Stomach (tissue), 4 donors: ENCODE results near the gene CASP12.

Source experiments
- EP300 ChIP-seq: sonication (generic); formaldehyde crosslinking; IDR thresholded peaks from one replicate; pipeline ENCODE4 v1.6.1; 2017; ENCODE audit warnings: antibody characterized with exemption
- POLR2A ChIP-seq, 4 donors: fragments of 450-650 bp; IDR thresholded peaks; one replicate each; pipeline ENCODE4 v1.6.1; 2016; ENCODE audit warnings: antibody characterized with exemption in 4 of 4, control low read depth in 2 of 4, mild to moderate bottlenecking in 1 of 4, moderate library complexity in 1 of 4
- POLR2AphosphoS5 ChIP-seq, 3 donors: sonication (generic); formaldehyde crosslinking; IDR thresholded peaks; one replicate each; pipeline ENCODE4 v1.6.1; 2016; ENCODE audit warnings: antibody characterized with exemption in 3 of 3
- TF ChIP-seq, protein P1 (sequence below), 7 experiments: fragments of 450-650 bp in 4 of 7; fragments of 200-600 bp in 3 of 7; sonication (generic) in 3 of 7; IDR thresholded peaks; one replicate each; pipeline ENCODE4 v1.5.1; 2016 to 2019; ENCODE audit warnings: antibody characterized with exemption in 7 of 7, control low read depth in 2 of 7, mild to moderate bottlenecking in 1 of 7

DNA sequence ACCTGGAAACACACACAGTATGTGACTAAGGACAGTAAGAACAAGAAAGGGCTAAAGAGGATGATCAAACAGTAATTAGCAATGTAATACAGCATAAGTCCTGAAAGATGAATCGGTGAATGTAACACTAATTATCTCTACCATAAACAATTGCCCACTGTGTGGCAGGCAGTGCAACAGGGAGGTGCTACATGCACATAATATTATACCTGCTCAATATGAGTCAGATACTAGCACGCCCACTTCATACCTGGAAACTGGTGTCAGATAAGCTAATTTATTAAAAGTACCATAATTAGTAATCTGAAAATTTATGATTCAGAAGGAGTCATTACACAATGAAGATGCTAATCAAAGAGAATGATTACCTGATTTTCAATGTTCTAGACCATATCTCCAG is 14.9 kb downstream of the CASP12 start:
- TF ChIP-seq POLR2A (IDR thresholded peaks at IDR 0.05) (no peak), POLR2AphosphoS5 (IDR thresholded peaks at IDR 0.05) (no peak), EP300 (no peak)
- TF ChIP-seq, protein P1, sequence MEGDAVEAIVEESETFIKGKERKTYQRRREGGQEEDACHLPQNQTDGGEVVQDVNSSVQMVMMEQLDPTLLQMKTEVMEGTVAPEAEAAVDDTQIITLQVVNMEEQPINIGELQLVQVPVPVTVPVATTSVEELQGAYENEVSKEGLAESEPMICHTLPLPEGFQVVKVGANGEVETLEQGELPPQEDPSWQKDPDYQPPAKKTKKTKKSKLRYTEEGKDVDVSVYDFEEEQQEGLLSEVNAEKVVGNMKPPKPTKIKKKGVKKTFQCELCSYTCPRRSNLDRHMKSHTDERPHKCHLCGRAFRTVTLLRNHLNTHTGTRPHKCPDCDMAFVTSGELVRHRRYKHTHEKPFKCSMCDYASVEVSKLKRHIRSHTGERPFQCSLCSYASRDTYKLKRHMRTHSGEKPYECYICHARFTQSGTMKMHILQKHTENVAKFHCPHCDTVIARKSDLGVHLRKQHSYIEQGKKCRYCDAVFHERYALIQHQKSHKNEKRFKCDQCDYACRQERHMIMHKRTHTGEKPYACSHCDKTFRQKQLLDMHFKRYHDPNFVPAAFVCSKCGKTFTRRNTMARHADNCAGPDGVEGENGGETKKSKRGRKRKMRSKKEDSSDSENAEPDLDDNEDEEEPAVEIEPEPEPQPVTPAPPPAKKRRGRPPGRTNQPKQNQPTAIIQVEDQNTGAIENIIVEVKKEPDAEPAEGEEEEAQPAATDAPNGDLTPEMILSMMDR (IDR thresholded peaks at IDR 0.05) = no peak
